ENCODE measurements around the gene MITF.

MITF gene

DNA sequence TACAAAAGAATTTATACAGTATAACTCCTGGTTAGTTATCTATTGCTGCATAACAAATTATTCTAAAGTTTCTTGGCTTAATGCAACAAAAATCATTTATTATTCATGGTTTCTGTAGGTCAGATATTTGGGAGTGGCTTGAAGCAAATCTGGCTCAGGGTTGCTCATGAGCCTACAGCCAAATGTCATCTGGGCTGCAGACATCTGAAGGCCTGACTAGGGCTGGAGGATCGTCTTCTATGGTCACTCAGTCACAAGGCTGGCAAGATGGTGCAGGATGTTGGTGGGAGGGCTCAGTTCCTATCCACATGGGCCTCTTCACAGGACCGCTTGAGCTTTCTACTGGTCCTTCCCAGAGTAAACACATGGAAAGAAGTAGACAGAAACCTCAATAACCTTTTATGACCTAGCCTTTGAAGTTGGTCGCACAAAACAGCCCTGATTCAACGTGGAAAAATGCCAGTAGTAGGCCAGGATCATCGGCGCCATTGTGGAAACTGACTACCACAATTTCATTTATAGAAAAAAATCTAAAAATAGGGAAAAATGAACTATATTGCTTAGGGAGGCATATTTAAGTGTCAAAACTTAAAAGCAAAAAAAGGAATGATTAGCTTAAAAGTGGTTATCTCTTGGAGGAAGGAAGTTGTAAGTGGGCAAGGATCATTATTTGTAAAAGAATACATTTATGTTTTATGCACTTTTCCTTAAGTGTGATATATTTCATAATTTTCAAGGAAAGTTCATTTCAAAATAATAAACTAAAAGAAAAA, 9.9 kb upstream of the MITF start:
- DNase-seq (ENCODE audit: low read depth, low spot score), result no peak

DNA sequence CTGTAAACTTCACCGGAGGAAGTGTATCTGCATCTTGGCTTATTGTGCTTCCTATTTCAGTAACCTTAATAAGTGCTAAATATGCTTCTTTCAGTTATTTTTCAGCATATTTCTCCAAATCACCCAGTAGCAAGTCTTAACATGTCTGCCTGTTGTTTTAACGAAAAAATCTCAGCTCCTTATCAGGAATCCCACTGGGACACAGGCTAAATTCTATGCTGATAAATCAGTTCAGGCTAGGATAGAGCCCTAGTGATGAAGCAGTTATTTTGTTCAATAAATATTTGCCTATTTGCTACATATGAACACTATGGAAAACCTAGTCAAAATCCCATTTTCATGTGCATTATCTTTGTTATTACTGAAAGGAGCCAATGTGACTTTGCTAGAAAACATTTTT, 8.2 kb upstream of the MITF start:
- DNase-seq (ENCODE audit: low read depth, low spot score), result no peak

DNA sequence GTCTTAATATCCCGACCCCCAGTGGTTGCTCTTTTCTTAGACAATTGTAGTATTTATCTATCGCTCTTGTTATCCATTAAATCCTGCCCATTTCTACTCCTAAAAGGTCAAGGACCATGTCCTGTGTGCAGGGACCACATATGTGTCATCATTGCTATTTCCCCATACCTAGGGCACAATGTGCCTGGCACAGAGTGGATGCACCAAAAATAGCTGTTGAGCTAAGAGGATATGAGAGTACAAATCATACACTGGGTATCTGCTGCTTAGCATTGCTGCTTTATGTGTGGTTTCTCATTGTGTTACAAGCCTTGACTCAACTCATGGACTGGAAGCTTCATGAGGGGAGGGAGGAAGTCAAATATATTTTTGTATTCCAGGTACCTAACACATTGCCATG, 3.4 kb upstream of the MITF start:
- DNase-seq (ENCODE audit: low read depth, low spot score), result no peak

DNA sequence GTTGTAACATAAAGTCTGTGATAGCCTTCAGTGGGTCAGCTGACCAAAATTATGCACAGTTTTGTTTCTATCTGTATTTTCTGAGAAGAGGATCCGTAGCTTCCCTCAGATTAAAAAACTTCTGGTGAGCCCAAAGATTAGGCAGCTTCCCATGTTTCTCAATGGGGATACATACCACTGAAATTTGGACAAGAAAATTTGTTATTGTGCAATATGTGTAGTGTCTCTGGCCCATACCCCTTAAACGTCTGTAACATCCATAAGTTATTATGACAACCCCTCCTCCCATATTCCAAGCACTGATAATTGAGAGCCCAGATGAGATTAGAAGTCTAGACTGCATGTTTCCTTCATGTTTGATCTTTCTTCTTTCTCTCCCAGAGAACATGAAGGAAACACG, 1.9 kb upstream of the MITF start:
- no peak for DNase-seq (ENCODE audit: low read depth, low spot score)

DNA sequence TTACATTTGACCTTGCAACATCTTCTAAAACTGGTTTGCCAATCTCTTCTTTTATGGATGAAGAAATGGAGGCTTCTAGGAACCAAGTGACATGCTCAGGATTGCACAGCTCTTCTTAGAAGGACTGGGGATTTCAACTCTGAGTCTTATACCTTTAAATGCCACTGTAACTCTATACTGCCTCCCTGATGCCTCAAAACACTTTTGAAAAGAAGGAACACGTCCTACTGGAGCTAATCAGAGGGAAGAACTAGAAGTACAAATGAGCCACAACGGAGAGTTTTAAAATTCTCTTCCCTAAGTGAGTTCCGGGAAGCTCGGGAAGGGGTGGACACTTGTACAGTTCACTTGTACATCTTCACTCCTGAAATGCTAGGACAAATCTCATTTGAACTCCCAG, 949 bp upstream of the MITF start:
- DNase-seq (ENCODE audit: low read depth, low spot score), result no peak

DNA sequence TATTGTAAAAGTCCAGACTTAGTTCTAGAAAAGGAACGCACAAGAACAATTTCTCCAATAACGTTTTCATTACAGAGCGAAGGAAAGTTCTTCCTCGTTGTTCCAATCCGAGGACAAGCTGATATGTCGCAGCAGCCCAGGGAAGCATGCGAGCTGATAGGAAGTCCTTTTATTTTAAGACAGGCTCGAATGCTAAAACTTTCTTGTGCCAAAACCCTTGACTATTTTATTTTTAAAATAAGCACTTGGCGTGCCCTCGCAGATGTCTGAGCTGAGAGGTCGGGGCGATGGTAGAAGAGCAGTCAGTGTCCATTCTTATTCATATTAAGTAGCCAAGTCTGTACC, 433 bp upstream of the MITF start:
- no peak for DNase-seq (ENCODE audit: low read depth, low spot score)

DNA sequence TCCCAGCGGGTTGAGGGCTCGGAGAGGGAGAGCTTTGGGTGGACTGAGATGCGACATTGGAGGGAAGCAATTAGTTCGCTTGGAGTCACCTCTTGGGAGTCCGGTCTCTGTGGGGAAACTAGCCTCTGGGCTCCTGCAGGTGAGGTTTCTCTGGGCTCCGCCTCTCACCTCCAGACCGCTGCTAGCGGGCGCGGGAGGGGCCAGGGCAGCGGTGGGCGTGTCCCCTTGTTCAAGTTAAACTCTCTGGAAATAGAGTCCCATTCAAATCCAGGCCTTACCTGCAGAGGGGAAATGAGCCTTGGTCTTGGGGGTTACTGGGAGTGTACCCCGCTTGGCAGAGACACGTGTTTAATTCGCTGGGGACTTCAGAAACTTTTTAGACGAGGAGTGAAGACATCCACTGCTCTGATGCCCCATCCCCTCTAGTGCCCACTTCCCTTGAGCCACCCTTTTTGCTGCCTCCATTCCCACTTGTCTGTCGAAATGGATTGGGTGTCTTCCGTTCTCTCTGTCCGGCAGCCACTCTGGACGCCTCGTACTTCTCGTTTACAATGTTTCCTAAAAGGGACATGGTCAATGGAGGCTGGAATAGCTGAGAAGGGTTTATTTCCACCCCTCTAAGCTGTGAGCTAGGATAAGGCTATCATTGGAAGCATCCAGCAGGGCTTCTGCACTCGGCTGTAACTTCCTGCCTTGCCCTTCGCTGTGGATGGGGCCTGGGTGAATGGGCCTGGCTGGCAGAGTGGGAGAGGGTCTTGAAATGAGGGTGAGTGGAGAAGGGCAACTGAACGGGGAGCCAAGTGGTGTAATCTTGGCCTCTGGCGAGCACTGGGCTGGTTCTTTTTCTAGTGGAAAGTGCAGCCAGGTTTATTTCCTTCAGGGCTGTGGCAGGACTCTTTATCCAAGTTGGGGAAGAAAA, 1.1 kb downstream of the MITF start:
- no peak for DNase-seq (ENCODE audit: low read depth, low spot score)

DNA sequence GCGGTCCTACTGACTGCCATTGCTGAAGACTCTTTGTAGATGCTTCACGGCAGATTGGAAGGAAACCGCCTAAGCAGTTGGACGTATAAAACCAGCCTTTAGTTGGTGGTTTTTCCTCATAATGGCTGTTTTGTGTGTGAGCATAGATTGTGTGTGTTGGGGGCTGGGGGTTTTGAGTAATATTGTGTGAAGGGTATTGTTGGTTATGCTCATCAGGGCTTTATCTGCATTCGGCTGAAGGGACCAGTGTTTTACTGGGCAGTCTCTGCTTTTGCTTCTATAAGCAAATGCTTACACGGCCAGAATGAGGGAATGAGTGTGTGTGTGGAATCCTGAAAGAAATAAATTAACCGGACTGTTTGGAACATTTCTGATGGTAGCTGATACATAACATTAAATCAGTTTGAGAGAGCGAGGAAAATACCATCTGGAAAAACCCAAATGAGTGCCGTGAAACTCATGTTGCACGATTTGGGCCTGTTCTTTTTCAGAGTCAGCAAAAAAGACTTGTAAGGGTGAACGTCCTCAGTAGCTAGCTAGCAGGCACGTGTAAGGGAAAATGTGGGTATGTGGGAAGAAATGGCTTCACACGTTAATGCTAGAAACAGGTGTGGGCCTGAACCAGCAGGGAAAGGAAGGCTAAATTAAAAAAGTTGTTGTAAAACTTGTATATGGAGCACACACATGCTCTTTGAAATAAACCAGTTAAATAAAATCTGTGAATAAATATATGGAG, 1.9 kb downstream of the MITF start:
- DNase-seq (ENCODE audit: low read depth, low spot score), result no peak

DNA sequence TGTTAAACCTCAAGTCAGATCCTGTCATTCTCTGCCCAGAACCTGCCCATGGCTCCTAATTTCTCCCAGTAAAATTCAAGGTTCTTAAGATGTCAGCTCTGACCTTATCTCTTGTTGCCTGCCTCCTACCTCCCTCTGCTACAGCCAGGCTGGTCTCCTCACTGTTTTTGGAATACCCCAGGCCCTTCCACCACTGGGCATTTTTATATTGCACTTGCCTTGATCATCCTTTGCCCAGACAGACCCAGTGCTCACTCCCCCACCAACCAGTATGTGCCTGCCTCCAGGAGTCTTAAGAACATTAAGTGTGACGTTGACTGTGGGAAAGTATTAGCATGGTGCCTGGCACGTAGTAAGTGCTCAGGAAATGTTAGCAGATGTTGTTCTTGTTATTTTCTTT, 3.1 kb downstream of the MITF start:
- DNase-seq (ENCODE audit: low read depth, low spot score), result no peak

DNA sequence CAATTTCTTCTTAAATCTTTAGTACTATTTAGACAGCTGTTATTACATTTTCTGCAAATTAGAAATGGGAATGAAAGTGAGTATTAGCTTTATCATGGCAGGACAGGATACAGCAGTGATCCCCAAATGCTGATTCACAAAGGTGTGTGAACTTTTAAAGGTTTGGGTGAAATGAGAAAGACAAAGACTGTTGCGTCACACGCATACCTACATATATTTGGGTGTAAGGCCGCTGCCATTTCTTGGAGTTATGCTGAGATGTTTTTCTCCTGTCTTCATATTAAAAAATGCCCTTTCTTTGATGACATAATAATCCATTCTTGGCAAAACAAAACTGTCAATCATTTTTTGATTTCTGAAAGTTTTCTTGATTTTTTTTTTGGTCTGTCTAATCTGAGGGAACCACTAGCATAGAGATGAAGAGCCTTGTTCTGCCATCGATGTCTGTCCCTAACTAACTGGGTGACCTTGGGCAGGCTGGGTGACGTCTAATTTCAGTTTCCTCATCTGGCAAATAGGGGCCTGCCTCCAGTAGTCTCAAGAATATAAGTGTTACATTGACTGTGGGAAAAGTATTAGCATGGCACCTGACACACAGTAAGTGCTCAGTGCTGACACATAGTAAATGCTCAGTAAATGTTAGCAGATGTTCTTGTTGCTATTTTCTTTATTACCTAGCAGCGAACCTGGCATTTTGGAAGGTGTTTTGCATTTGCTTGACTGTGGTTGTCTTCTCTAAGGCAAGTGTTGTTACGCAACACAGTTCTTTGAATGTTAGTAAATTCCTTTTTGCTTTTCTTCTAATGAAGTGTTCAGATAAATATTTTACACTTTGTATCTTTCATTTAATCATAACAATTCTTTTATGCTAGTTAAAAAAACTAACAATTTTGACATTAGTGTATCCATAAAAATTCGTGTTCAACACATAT, 5.0 kb downstream of the MITF start:
- DNase-seq (ENCODE audit: low read depth, low spot score), result no peak

DNA sequence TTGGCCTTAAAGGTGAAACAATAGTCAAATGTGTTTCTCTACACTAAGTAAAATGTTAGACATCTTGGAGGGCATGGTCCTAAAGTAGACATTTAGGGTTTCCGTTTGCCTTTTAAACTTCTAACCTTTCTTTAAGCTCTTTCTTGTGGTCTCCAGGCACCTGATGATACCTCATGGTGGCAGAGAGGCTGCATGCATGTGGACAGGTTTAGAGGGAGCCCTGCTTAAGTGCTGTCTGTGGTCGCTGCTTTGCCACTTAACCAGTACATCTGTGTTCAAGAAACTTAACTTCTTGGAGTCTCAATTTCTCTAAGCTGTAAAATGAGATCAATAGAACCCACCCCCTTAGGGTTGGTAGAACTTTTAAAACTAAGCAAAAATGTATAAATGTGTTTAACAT, 6.2 kb downstream of the MITF start:
- DNase-seq (ENCODE audit: low read depth, low spot score), result no peak

DNA sequence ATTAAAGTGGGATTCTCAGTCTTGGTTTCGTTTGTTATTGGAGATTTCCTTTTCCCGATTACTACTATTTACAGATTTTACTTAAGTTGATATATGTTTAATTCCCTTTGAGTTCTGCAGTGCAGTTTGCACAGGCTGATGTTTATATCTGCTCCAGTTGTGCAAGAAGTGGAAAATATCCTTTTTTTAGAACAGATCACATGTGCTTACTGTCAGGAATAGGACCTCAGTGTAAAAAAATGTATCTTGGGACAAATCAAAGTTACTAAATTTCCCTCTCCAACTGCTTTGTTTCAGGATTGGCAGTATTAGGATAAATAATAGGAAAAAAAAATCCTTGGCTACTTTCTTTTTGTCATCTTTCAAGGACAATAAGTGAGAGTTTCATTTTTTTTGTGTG, 6.9 kb downstream of the MITF start:
- no peak for DNase-seq (ENCODE audit: low read depth, low spot score)

DNA sequence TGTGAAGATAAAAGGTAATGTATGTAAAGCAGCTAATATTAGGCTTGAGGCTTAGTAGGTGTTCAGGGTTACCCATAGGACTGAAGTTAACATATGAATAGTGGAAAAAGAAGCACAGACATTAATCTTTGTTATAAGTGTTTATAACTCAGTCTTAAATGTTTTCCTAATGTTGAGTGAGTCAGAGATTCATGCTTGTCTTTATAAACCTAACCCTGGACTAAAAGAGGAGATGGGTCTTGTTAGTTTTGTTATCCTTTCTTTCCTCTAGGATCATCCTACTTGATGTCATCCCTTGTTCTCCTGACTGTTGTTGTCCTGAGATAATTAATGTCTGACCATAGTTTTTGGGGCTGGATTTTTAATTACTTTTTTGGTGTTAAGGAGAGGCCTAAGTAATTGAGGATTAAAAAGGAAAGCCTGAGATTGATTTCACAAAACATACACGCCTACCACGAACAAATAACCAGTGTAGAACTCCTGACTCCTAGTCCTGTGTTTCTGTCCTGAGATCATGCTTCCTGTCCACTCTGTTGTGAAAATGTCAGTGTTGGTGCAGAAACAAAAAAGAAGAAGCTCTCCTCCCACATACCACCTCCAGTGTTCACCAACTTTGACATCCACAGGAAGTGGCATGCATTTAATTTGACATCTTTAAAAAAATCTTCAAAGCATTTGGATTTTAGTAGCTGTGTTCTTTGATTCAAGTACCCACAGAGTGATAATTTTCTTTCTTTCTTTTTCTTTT, 8.4 kb downstream of the MITF start:
- no peak for DNase-seq (ENCODE audit: low read depth, low spot score)

DNA sequence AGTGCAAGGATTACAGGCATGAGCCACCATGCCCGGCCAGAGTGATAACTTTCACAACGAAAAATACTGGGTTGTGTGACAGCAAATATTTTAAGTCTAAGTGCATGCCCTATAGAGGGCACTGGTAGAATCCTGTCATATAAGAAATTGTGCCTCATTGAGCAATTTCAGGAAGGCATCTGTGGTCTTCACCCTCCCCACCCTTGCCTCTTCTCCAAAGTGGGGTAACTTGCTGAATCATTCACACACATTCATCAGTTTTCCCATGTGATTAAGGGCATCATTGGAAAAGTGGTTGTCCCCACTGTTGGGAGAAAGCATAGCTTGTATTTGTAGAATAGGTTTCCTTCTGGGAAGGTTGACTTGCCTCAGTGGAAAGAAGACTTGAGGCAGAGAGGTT, 9.2 kb downstream of the MITF start:
- DNase-seq (ENCODE audit: low read depth, low spot score), result no peak

DNA sequence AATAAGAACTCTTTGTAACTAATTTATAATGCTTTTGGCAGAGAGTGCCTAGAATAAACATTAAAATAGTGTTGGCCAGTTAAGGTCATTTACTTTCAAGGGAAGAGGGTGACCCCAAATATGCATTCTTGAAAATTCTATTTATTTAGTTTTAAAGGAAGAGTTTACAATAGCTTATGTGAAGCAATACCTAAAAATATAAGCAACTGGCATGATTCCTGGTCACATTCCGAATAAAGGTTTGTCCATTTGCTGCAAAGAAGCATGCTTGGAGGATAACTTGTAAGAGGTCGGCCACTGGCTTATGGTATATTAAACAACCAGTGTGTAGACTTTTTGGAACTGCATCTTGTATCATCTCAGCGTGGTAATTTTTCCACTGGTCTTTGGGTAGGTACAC, 10.2 kb downstream of the MITF start:
- DNase-seq (ENCODE audit: low read depth, low spot score), result no peak

DNA sequence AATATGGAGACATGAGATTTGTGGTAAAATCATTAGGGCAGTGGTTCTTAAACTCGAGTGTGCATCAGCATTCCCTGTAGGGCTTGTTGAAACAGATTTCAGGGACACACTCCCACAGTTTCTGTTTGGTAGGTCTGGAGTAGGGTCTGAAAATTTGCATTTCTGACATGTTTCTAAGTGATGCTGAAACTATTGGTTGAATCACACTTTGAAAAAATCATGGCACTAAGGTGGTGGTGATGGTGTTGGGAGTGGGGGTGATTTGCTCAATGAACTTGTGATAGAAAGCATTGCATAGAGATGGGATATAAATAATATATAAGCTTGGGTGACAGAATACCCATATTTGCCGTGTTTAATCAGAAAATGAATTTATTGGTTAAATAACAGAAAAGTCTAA, 11.3 kb downstream of the MITF start:
- DNase-seq (ENCODE audit: low read depth, low spot score), result no peak

DNA sequence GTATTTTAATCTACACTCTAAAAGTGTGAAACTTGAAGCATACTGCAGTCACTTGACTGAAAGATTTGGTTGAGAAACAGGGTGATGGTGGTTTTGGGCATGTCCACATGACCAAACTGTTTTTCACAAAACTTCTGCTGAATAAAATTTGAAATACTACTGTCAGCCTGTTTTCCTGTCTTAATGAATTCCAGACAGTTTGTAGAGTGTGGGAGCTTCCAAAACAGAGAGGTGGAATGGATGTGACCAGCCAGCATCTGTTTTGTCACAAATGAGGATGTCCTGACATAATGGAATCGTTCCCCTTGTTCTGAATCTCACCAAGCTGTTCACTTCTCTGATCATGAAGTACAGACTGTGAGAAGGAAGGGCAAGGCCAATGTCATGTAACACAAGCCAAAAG, 11.8 kb downstream of the MITF start:
- no peak for DNase-seq (ENCODE audit: low read depth, low spot score)

DNA sequence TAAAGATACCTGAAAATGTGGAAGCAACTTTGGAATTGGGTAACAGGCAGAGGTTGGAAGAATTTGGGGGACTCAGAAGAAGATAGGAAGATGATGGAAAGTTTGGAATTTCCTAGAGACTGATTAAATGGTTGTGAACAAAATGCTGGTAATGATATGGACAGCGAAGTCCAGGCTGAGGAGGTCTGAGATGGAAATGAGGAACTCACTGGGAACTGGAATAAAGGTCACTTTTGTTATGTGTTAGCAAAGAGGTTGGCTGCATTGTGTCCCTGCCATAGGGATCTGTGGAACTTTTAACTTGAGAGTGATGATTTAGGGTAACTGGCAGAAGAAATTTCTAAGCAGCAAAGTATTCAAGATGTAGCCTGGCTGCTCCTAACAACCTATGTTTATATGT, 13.0 kb downstream of the MITF start:
- DNase-seq (ENCODE audit: low read depth, low spot score), result no peak

DNA sequence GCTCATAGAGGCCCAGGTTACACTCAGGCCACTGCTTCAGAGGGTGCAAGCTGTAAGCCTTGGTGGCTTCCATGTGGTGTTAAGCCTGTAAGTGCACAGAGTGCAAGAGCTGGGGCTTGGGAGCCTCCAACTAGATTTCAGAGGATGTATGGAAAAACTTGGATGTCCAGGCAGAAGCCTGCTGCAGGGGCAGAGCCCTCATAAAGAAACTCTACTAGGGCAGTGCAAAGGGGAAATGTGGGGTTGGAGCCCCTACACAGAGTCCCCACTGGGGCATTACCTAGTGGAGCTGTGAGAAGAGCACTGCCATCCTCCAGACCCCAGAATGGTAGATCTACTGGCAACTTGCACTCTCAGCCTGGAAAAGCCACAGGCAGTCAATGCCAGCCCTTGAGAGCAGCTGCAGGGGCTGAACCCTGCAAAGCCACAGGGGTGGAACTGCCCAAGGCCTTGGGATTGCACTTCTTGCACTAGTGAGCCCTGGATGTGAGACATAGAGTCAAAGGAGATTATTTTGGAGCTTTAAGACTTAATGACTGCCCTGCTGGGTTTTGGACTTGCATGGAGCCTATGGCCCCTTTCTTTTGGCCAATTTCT, 14.0 kb downstream of the MITF start:
- no peak for DNase-seq (ENCODE audit: low read depth, low spot score)

DNA sequence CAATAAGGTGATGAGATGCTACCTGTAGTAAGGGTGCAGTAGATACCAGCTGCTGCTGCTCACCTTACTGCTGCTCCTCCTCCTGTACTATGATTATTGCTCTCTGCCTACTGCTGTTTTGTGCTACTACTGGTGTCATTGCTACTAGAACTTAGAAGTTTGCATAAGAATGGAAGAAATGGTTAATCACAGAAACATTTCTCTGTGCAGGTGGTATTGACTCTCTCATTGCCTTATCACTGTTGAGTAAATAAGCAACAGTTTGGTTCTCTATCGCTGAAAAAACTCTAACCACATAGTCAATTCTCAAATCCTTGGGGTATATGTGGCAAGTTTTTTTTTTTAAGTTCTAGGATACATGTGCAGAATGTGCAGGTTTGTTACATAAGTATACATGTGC, 16.5 kb downstream of the MITF start:
- no peak for DNase-seq (ENCODE audit: low read depth, low spot score)
